ENCODE measurements around the gene UNCX.

Gene UNCX

GRCh38 chr7:1232103-1232466 lies 587 bp upstream of the UNCX start:
- Histone ChIP-seq H3K9ac (ENCODE audit: low read depth in 1 of 2, low read length in 2 of 2) (no peak overlapping the region), H3K36me3 (ENCODE audit: control insufficient read depth in 2 of 2, insufficient read depth in 2 of 2, low read length in 2 of 2) (no peaks in the 10 kb centered on the region), H3K4me1 (ENCODE audit: control insufficient read depth in 2 of 2, insufficient read depth in 2 of 2, low read length in 2 of 2) (no peaks in the 10 kb centered on the region), H3K27me3 (ENCODE audit: control insufficient read depth in 2 of 2, insufficient read depth in 2 of 2, low read length in 2 of 2) (peaks cover 49 to 58% of the 10 kb centered on the region in 2 donors), H3K27ac (ENCODE audit: low read depth in 2 of 2, low read length in 2 of 2) (no peak overlapping the region), H3K4me3 (ENCODE audit: low read length in 2 of 2) (no peak overlapping the region), H3K9me3 (ENCODE audit: control insufficient read depth in 2 of 2, low read length in 2 of 2) (no peaks in the 10 kb centered on the region)

GRCh38 chr7:1233333-1234048 lies 819 bp downstream of the UNCX start:
- no peak overlapping the region for H3K4me3 ChIP-seq (ENCODE audit: low read length in 2 of 2)
- H3K36me3 ChIP-seq (ENCODE audit: control insufficient read depth in 2 of 2, insufficient read depth in 2 of 2, low read length in 2 of 2) = no peaks in the 10 kb centered on the region
- no peaks in the 10 kb centered on the region for H3K4me1 ChIP-seq (ENCODE audit: control insufficient read depth in 2 of 2, insufficient read depth in 2 of 2, low read length in 2 of 2)
- H3K27me3 ChIP-seq (ENCODE audit: control insufficient read depth in 2 of 2, insufficient read depth in 2 of 2, low read length in 2 of 2) = peaks cover 38 to 44% of the 10 kb centered on the region in 2 donors
- H3K9ac ChIP-seq (ENCODE audit: low read depth in 1 of 2, low read length in 2 of 2) = no peak overlapping the region
- H3K27ac ChIP-seq (ENCODE audit: low read depth in 2 of 2, low read length in 2 of 2) = no peak overlapping the region
- no peaks in the 10 kb centered on the region for H3K9me3 ChIP-seq (ENCODE audit: control insufficient read depth in 2 of 2, low read length in 2 of 2)

- H3K27ac ChIP-seq (ENCODE audit: low read depth in 2 of 2, low read length in 2 of 2) = no peak overlapping the region
- H3K36me3 ChIP-seq (ENCODE audit: control insufficient read depth in 2 of 2, insufficient read depth in 2 of 2, low read length in 2 of 2) = no peaks in the 10 kb centered on the region
- no peaks in the 10 kb centered on the region for H3K4me1 ChIP-seq (ENCODE audit: control insufficient read depth in 2 of 2, insufficient read depth in 2 of 2, low read length in 2 of 2)
- no peak overlapping the region for H3K4me3 ChIP-seq (ENCODE audit: low read length in 2 of 2)
- peaks cover 41 to 42% of the 10 kb centered on the region in 2 donors for H3K27me3 ChIP-seq (ENCODE audit: control insufficient read depth in 2 of 2, insufficient read depth in 2 of 2, low read length in 2 of 2)
- no peaks in the 10 kb centered on the region for H3K9me3 ChIP-seq (ENCODE audit: control insufficient read depth in 2 of 2, low read length in 2 of 2)
- no peak overlapping the region for H3K9ac ChIP-seq (ENCODE audit: low read depth in 1 of 2, low read length in 2 of 2)
Measured at GRCh38 chr7:1234049-1234880, 1.6 kb downstream of the UNCX start.

- Histone ChIP-seq H3K4me3 (ENCODE audit: low read length in 2 of 2) (no peak overlapping the region), H3K27me3 (ENCODE audit: control insufficient read depth in 2 of 2, insufficient read depth in 2 of 2, low read length in 2 of 2) (peaks cover 46 to 49% of the 10 kb centered on the region in 2 donors), H3K4me1 (ENCODE audit: control insufficient read depth in 2 of 2, insufficient read depth in 2 of 2, low read length in 2 of 2) (no peaks in the 10 kb centered on the region), H3K9me3 (ENCODE audit: control insufficient read depth in 2 of 2, low read length in 2 of 2) (no peaks in the 10 kb centered on the region), H3K9ac (ENCODE audit: low read depth in 1 of 2, low read length in 2 of 2) (no peak overlapping the region), H3K27ac (ENCODE audit: low read depth in 2 of 2, low read length in 2 of 2) (no peak overlapping the region), H3K36me3 (ENCODE audit: control insufficient read depth in 2 of 2, insufficient read depth in 2 of 2, low read length in 2 of 2) (no peaks in the 10 kb centered on the region)
Measured at GRCh38 chr7:1234881-1235500, 2.3 kb downstream of the UNCX start.

- Histone ChIP-seq H3K4me1 (ENCODE audit: control insufficient read depth in 2 of 2, insufficient read depth in 2 of 2, low read length in 2 of 2) (no peaks in the 10 kb centered on the region), H3K9ac (ENCODE audit: low read depth in 1 of 2, low read length in 2 of 2) (no peak overlapping the region), H3K27me3 (ENCODE audit: control insufficient read depth in 2 of 2, insufficient read depth in 2 of 2, low read length in 2 of 2) (peaks cover 48 to 51% of the 10 kb centered on the region in 2 donors)
Measured at GRCh38 chr7:1235501-1236131, 2.9 kb downstream of the UNCX start.

GRCh38 chr7:1236132-1236661 lies 3.5 kb downstream of the UNCX start:
- H3K27me3 ChIP-seq (ENCODE audit: control insufficient read depth in 2 of 2, insufficient read depth in 2 of 2, low read length in 2 of 2) = peaks cover 46 to 50% of the 10 kb centered on the region in 2 donors
- no peak overlapping the region for H3K27ac ChIP-seq (ENCODE audit: low read depth in 2 of 2, low read length in 2 of 2)
- H3K36me3 ChIP-seq (ENCODE audit: control insufficient read depth in 2 of 2, insufficient read depth in 2 of 2, low read length in 2 of 2) = no peaks in the 10 kb centered on the region
- H3K9ac ChIP-seq (ENCODE audit: low read depth in 1 of 2, low read length in 2 of 2) = no peak overlapping the region
- H3K4me1 ChIP-seq (ENCODE audit: control insufficient read depth in 2 of 2, insufficient read depth in 2 of 2, low read length in 2 of 2) = no peaks in the 10 kb centered on the region
- no peaks in the 10 kb centered on the region for H3K9me3 ChIP-seq (ENCODE audit: control insufficient read depth in 2 of 2, low read length in 2 of 2)
- no peak overlapping the region for H3K4me3 ChIP-seq (ENCODE audit: low read length in 2 of 2)

More at GRCh38 chr7:1235501-1236131, 2.9 kb downstream of the UNCX start:
- Histone ChIP-seq H3K4me3 (ENCODE audit: low read length in 2 of 2) (no peak overlapping the region), H3K36me3 (ENCODE audit: control insufficient read depth in 2 of 2, insufficient read depth in 2 of 2, low read length in 2 of 2) (no peaks in the 10 kb centered on the region), H3K9me3 (ENCODE audit: control insufficient read depth in 2 of 2, low read length in 2 of 2) (no peaks in the 10 kb centered on the region), H3K27ac (ENCODE audit: low read depth in 2 of 2, low read length in 2 of 2) (no peak overlapping the region)

GRCh38 chr7:1236831-1237701 lies 4.4 kb downstream of the UNCX start:
- no peak overlapping the region for H3K9ac ChIP-seq (ENCODE audit: low read depth in 1 of 2, low read length in 2 of 2)
- no peaks in the 10 kb centered on the region for H3K4me1 ChIP-seq (ENCODE audit: control insufficient read depth in 2 of 2, insufficient read depth in 2 of 2, low read length in 2 of 2)
- peaks cover 42 to 48% of the 10 kb centered on the region in 2 donors for H3K27me3 ChIP-seq (ENCODE audit: control insufficient read depth in 2 of 2, insufficient read depth in 2 of 2, low read length in 2 of 2)
- H3K36me3 ChIP-seq (ENCODE audit: control insufficient read depth in 2 of 2, insufficient read depth in 2 of 2, low read length in 2 of 2) = no peaks in the 10 kb centered on the region
- no peak overlapping the region for H3K4me3 ChIP-seq (ENCODE audit: low read length in 2 of 2)
- no peak overlapping the region for H3K27ac ChIP-seq (ENCODE audit: low read depth in 2 of 2, low read length in 2 of 2)
- no peaks in the 10 kb centered on the region for H3K9me3 ChIP-seq (ENCODE audit: control insufficient read depth in 2 of 2, low read length in 2 of 2)

DNA sequence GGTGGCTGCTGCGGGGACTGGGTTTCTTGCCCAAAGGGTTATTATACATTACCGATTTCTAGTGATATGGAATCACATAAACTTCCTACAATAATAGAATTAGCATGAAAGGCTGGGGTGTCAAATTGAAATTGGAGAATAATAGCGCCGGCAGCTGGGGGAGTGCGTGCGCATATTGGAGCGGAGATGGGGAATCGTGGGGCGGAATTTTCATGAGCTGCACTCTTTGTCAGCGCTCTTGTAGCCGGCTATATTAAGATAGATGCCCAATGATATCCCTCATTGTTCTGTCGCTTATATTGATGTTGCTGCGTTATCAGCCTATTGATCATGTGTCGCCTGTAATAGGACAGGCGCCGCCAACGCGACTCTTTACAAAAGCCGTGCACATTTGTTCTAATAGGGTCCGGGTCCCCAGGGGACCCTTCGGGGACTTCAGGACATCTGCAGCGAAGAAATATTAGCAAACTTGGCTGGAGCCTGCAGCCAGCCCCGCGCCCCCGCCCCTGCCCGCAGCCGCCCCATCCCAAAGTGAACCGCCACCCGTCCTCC lies 5.1 kb downstream of the UNCX start:
- Histone ChIP-seq H3K4me3 (ENCODE audit: low read length in 2 of 2) (no peak overlapping the region), H3K9me3 (ENCODE audit: control insufficient read depth in 2 of 2, low read length in 2 of 2) (no peaks in the 10 kb centered on the region), H3K27me3 (ENCODE audit: control insufficient read depth in 2 of 2, insufficient read depth in 2 of 2, low read length in 2 of 2) (peaks cover 45 to 49% of the 10 kb centered on the region in 2 donors), H3K36me3 (ENCODE audit: control insufficient read depth in 2 of 2, insufficient read depth in 2 of 2, low read length in 2 of 2) (no peaks in the 10 kb centered on the region), H3K27ac (ENCODE audit: low read depth in 2 of 2, low read length in 2 of 2) (no peak overlapping the region), H3K9ac (ENCODE audit: low read depth in 1 of 2, low read length in 2 of 2) (no peak overlapping the region), H3K4me1 (ENCODE audit: control insufficient read depth in 2 of 2, insufficient read depth in 2 of 2, low read length in 2 of 2) (no peaks in the 10 kb centered on the region)

GRCh38 chr7:1238450-1238882 lies 5.8 kb downstream of the UNCX start:
- peaks cover 48 to 50% of the 10 kb centered on the region in 2 donors for H3K27me3 ChIP-seq (ENCODE audit: control insufficient read depth in 2 of 2, insufficient read depth in 2 of 2, low read length in 2 of 2)
- no peak overlapping the region for H3K27ac ChIP-seq (ENCODE audit: low read depth in 2 of 2, low read length in 2 of 2)
- H3K9ac ChIP-seq (ENCODE audit: low read depth in 1 of 2, low read length in 2 of 2) = no peak overlapping the region
- H3K36me3 ChIP-seq (ENCODE audit: control insufficient read depth in 2 of 2, insufficient read depth in 2 of 2, low read length in 2 of 2) = no peaks in the 10 kb centered on the region
- H3K4me3 ChIP-seq (ENCODE audit: low read length in 2 of 2) = no peak overlapping the region
- H3K4me1 ChIP-seq (ENCODE audit: control insufficient read depth in 2 of 2, insufficient read depth in 2 of 2, low read length in 2 of 2) = no peaks in the 10 kb centered on the region
- H3K9me3 ChIP-seq (ENCODE audit: control insufficient read depth in 2 of 2, low read length in 2 of 2) = no peaks in the 10 kb centered on the region

Measured in mucosa of rectum (tissue), 2 donors.